Stomach (tissue), 4 donors: ENCODE measurements around the gene GABPA.

ENCODE experiments used
- CTCF ChIP-seq, 7 experiments: fragments of 450-650 bp in 4 of 7; fragments of 200-600 bp in 3 of 7; sonication (generic) in 3 of 7; IDR thresholded peaks; one replicate each; pipeline ENCODE4 v1.5.1; 2016 to 2019; ENCODE audit warnings: antibody characterized with exemption in 7 of 7, control low read depth in 2 of 7, mild to moderate bottlenecking in 1 of 7
- POLR2A ChIP-seq, 4 donors: fragments of 450-650 bp; IDR thresholded peaks; one replicate each; pipeline ENCODE4 v1.6.1; 2016; ENCODE audit warnings: antibody characterized with exemption in 4 of 4, control low read depth in 2 of 4, mild to moderate bottlenecking in 1 of 4, moderate library complexity in 1 of 4
- POLR2AphosphoS5 ChIP-seq, 3 donors: sonication (generic); formaldehyde crosslinking; IDR thresholded peaks; one replicate each; pipeline ENCODE4 v1.6.1; 2016; ENCODE audit warnings: antibody characterized with exemption in 3 of 3

DNA sequence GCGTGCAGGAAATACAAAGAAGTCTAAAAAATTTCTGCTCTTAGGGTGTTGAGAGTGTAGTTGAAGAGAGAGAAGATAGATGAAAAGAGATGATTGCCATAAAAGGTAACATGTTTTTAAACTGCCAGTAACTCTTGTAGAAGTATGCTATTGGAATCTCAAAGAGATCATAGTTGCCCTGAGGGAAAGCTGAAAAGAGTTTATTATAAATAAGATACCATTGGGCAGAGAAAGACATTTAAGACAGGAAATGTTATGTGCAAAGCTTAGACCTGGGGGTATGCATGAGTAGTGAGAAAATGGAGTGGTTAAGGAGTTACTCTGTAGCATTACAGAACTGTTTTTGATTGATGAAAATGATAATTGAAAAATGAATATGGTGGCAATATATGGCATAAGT, 17.6 kb downstream of the GABPA start:
- no peak for TF ChIP-seq CTCF (IDR thresholded peaks at IDR 0.05)
- no peak for TF ChIP-seq POLR2A (IDR thresholded peaks at IDR 0.05)
- no peak for TF ChIP-seq POLR2AphosphoS5 (IDR thresholded peaks at IDR 0.05)
